Activated CD8-positive, alpha-beta memory T cell treated with anti-CD3 and anti-CD28 coated beads, Interleukin-2, amount 50 U/mL, for 4 hours (primary cell): ENCODE measurements around the gene SMIM14.
"Not testable (repeated sequence)": the region's sequence is repeated elsewhere in the genome, so short reads cannot be mapped to it uniquely, and the experiment has no call there.

Experiments
- DNase-seq: peaks from one replicate; pipeline ENCODE4 v3.0.0-alpha.2; 2020

The SMIM14 gene

GRCh38 chr4:39642885-39643552, 4.4 kb upstream of the SMIM14 start:
- no peak for DNase-seq

GRCh38 chr4:39641451-39641850, 2.8 kb upstream of the SMIM14 start:
- no peak for DNase-seq

- no peak for DNase-seq
Measured at GRCh38 chr4:39637586-39638353, 895 bp downstream of the SMIM14 start.

GRCh38 chr4:39637221-39637585, 1.5 kb downstream of the SMIM14 start:
- no peak for DNase-seq

- DNase-seq, result no peak
Measured at GRCh38 chr4:39636531-39637184, 2.0 kb downstream of the SMIM14 start.

GRCh38 chr4:39635023-39635422, 3.6 kb downstream of the SMIM14 start:
- no peak for DNase-seq

- DNase-seq, result no peak
Measured at GRCh38 chr4:39631700-39632079, 7.0 kb downstream of the SMIM14 start.

GRCh38 chr4:39627413-39627812, 11.3 kb downstream of the SMIM14 start:
- no peak for DNase-seq

GRCh38 chr4:39626913-39627312, 11.8 kb downstream of the SMIM14 start:
- no peak for DNase-seq

- DNase-seq, result no peak
Measured at GRCh38 chr4:39626261-39626660, 12.4 kb downstream of the SMIM14 start.

- no peak for DNase-seq
Measured at GRCh38 chr4:39621582-39621981, 17.1 kb downstream of the SMIM14 start.

GRCh38 chr4:39620551-39621313, 17.9 kb downstream of the SMIM14 start:
- no peak for DNase-seq

- DNase-seq, result no peak
Measured at GRCh38 chr4:39617534-39617933, 21.1 kb downstream of the SMIM14 start.

- DNase-seq, result no peak
Measured at GRCh38 chr4:39616651-39617050, 22.0 kb downstream of the SMIM14 start.

GRCh38 chr4:39616112-39616511, 22.6 kb downstream of the SMIM14 start:
- DNase-seq, result not testable (repeated sequence)

- no peak for DNase-seq
Measured at GRCh38 chr4:39614487-39615162, 24.0 kb downstream of the SMIM14 start.

GRCh38 chr4:39613093-39613656, 25.5 kb downstream of the SMIM14 start:
- no peak for DNase-seq

GRCh38 chr4:39609454-39609931, 29.2 kb downstream of the SMIM14 start:
- DNase-seq, result no peak

GRCh38 chr4:39608451-39608850, 30.2 kb downstream of the SMIM14 start:
- DNase-seq, result no peak

- no peak for DNase-seq
Measured at GRCh38 chr4:39606747-39607146, 31.9 kb downstream of the SMIM14 start.

GRCh38 chr4:39597695-39598381, 40.8 kb downstream of the SMIM14 start:
- no peak for DNase-seq

- DNase-seq, result no peak
Measured at GRCh38 chr4:39596971-39597370, 41.7 kb downstream of the SMIM14 start.
